Thyroid gland (tissue), 4 donors: ENCODE results near the gene MYO18B. TPM values are rescaled to one million over a fixed set of nuclear protein-coding genes. Genes with fewer than 3 reads are reported as not detected.

ENCODE experiments used
- DNase-seq, 2 donors: peaks; one replicate each; pipeline ENCODE4 v3.0.0-alpha.2; 2019
- H3K27ac ChIP-seq, 3 donors: fragments of 200-600 bp; sonication (generic); 1 replicate in 2 of 3; 2 replicates in 1 of 3; pipeline ENCODE4 v1.5.1; 2016 to 2019; ENCODE audit warnings: mild to moderate bottlenecking in 1 of 3, moderate library complexity in 1 of 3
- H3K27me3 ChIP-seq: fragments of 200-600 bp; sonication (generic); one replicate; pipeline ENCODE4 v1.5.1; 2019
- H3K36me3 ChIP-seq, 2 donors: fragments of 200-600 bp; sonication (generic); one replicate each; pipeline ENCODE4 v1.5.1; 2016 to 2019
- H3K4me1 ChIP-seq, 2 donors: fragments of 200-600 bp; sonication (generic); one replicate each; pipeline ENCODE4 v1.5.1; 2017 to 2019
- H3K4me3 ChIP-seq, 3 donors: fragments of 200-600 bp; sonication (generic); replicated peaks in 1 of 3; 1 replicate in 2 of 3; 2 replicates in 1 of 3; pipeline ENCODE4 v1.5.1; 2016; ENCODE audit warnings: mild to moderate bottlenecking in 1 of 3
- H3K9me3 ChIP-seq: fragments of 200-600 bp; sonication (generic); one replicate; pipeline ENCODE4 v1.5.1; 2017
- POLR2A ChIP-seq, 2 donors: fragments of 450-650 bp; IDR thresholded peaks; one replicate each; pipeline ENCODE4 v1.6.1; 2017; ENCODE audit warnings: antibody characterized with exemption in 2 of 2, mild to moderate bottlenecking in 2 of 2, moderate library complexity in 1 of 2
- WGBS, 2 donors: methylation state at CpG; one replicate each; pipeline ENCODE4 v1.1.5; 2017; 5-methylcytosine and 5-hydroxymethylcytosine counted together
- intact Hi-C: fragments of 100-400 bp; cut with DNase I; formaldehyde crosslinking; loops from one replicate; pipeline ENCODE4 v1.15.1; 2023
- total RNA-seq, 4 donors: library from RNA; depleted of rRNA; stranded (reverse); fragments of >200 nt; gene quantifications; one replicate each; pipeline ENCODE4 v1.2.3, GENCODE V29; 2016
- TF ChIP-seq, protein P1 (sequence below), 6 experiments: fragments of 200-600 bp in 3 of 6; fragments of 450-650 bp in 3 of 6; sonication (generic) in 3 of 6; IDR thresholded peaks; one replicate each; pipeline ENCODE4 v1.5.1; 2016 to 2019; ENCODE audit warnings: antibody characterized with exemption in 6 of 6, mild to moderate bottlenecking in 2 of 6, inconsistent platforms in 1 of 6, moderate library complexity in 1 of 6

MYO18B gene
- total RNA-seq, 4 donors from 2014 or later: 0.33 TPM; not detected in 3

GRCh38 chr22:25843660-25844405 is 101.8 kb downstream of the MYO18B start:
- no peak overlapping the region for H3K4me3 ChIP-seq
- no peaks in the 10 kb centered on the region for H3K4me1 ChIP-seq
- 64 to 76% methylated on average over 9 to 11 of the region's 11 CpGs for WGBS, 2 donors

DNA sequence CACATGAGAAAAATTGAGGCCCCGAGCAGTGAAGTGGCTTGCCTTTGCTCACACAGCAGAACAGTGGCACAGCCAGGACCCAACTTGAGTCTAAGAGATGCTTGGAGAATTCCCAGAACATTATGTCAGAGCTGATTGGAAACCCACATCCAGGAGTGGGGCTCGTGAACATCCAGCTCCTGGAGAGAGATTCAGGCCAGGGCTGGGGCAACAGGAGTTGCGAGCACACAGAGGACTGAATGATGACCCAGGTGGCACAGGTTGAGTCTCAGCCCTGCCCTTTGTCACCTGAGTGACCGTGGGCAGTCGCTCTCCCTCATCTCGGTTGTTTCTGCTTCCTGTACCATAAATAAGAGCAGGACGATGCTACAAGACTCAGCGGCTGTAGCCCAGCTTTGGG is 102.6 kb downstream of the MYO18B start:
- H3K9me3 ChIP-seq: no peaks in the 10 kb centered on the region
- intact Hi-C loops: no loop called here
- no peak for DNase-seq
- TF ChIP-seq, protein P1, sequence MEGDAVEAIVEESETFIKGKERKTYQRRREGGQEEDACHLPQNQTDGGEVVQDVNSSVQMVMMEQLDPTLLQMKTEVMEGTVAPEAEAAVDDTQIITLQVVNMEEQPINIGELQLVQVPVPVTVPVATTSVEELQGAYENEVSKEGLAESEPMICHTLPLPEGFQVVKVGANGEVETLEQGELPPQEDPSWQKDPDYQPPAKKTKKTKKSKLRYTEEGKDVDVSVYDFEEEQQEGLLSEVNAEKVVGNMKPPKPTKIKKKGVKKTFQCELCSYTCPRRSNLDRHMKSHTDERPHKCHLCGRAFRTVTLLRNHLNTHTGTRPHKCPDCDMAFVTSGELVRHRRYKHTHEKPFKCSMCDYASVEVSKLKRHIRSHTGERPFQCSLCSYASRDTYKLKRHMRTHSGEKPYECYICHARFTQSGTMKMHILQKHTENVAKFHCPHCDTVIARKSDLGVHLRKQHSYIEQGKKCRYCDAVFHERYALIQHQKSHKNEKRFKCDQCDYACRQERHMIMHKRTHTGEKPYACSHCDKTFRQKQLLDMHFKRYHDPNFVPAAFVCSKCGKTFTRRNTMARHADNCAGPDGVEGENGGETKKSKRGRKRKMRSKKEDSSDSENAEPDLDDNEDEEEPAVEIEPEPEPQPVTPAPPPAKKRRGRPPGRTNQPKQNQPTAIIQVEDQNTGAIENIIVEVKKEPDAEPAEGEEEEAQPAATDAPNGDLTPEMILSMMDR (IDR thresholded peaks at IDR 0.05): no peak
- TF ChIP-seq POLR2A (IDR thresholded peaks at IDR 0.05): no peak
- 80 to 88% methylated on average over 8 of the region's 8 CpGs for WGBS, 2 donors
- H3K36me3 ChIP-seq: no peaks in the 10 kb centered on the region
- no peaks in the 10 kb centered on the region for H3K27me3 ChIP-seq
- no peak overlapping the region for H3K27ac ChIP-seq
- H3K4me3 ChIP-seq: no peak overlapping the region
- no peaks in the 10 kb centered on the region for H3K4me1 ChIP-seq

More at GRCh38 chr22:25843660-25844405, 101.8 kb downstream of the MYO18B start:
- Histone ChIP-seq H3K27ac (no peak overlapping the region), H3K27me3 (no peaks in the 10 kb centered on the region), H3K9me3 (no peaks in the 10 kb centered on the region), H3K36me3 (no peaks in the 10 kb centered on the region)
- TF ChIP-seq, protein P1 (IDR thresholded peaks at IDR 0.05): no peak
- TF ChIP-seq POLR2A (IDR thresholded peaks at IDR 0.05): no peak
- DNase-seq: no peak
- intact Hi-C loops: no loop called here

- intact Hi-C loops: no loop called here
- Histone ChIP-seq H3K9me3 (no peaks in the 10 kb centered on the region), H3K27me3 (no peaks in the 10 kb centered on the region), H3K4me3 (no peak overlapping the region), H3K27ac (no peak overlapping the region), H3K36me3 (no peaks in the 10 kb centered on the region), H3K4me1 (no peaks in the 10 kb centered on the region)
- TF ChIP-seq POLR2A (IDR thresholded peaks at IDR 0.05): no peak
- TF ChIP-seq, protein P1 (IDR thresholded peaks at IDR 0.05): no peak
- WGBS, 2 donors: 77 to 81% methylated on average over 6 to 7 of the region's 12 CpGs
- no peak for DNase-seq
Measured at GRCh38 chr22:25845985-25846745, 104.2 kb downstream of the MYO18B start.

- intact Hi-C loops: no loop called here
- Histone ChIP-seq H3K36me3 (no peaks in the 10 kb centered on the region), H3K4me3 (no peak overlapping the region), H3K4me1 (no peaks in the 10 kb centered on the region), H3K27ac (no peak overlapping the region), H3K9me3 (no peaks in the 10 kb centered on the region), H3K27me3 (no peaks in the 10 kb centered on the region)
- TF ChIP-seq POLR2A (IDR thresholded peaks at IDR 0.05): no peak
- TF ChIP-seq, protein P1 (IDR thresholded peaks at IDR 0.05): no peak
- DNase-seq: no peak
- WGBS, 2 donors: 93 to 100% methylated on average over 2 to 3 of the region's 3 CpGs
Measured at GRCh38 chr22:25847451-25847850, 105.5 kb downstream of the MYO18B start.

DNA sequence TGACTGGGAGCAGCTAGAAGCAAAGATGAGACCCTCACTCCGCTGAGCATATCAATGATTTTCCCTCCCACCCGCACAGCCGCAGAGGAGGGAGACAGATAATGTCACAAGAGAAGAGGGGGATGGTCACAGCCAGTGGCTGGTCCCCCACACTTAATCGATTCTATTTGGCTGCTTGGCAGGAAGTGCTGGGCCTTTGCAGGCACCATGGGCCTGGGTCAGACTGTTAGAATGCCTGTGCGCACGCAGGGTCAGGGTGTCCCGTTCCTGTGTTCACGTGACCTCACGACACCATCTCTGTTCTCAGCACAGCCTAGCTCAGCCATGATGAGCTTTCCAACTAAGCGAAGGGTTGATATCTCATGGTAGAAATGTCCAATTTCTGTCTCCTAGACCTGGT is 107.0 kb downstream of the MYO18B start:
- Histone ChIP-seq H3K4me1 (no peaks in the 10 kb centered on the region), H3K27ac (no peak overlapping the region), H3K9me3 (no peaks in the 10 kb centered on the region), H3K27me3 (no peaks in the 10 kb centered on the region), H3K4me3 (no peak overlapping the region), H3K36me3 (no peaks in the 10 kb centered on the region)
- 82 to 89% methylated on average over 10 of the region's 10 CpGs for WGBS, 2 donors
- TF ChIP-seq, protein P1 (IDR thresholded peaks at IDR 0.05): no peak
- TF ChIP-seq POLR2A (IDR thresholded peaks at IDR 0.05): no peak
- intact Hi-C loops: no loop called here
- DNase-seq: no peak
